Stimulated activated CD8-positive, alpha-beta memory T cell treated with anti-CD3 and anti-CD28 coated beads, Interleukin-15, amount 100 ng/mL, for 48 hours (primary cell): ENCODE results near the gene SLIT3.

Source experiments
- DNase-seq, 2 donors: peaks; one replicate each; pipeline ENCODE4 v3.0.0-alpha.2; 2020; ENCODE audit warnings: low read depth in 2 of 2

The SLIT3 gene

GRCh38 chr5:168931638-168932345, 369.1 kb downstream of the SLIT3 start:
- no peak for DNase-seq

- no peak for DNase-seq
Measured at GRCh38 chr5:168929656-168930055, 371.3 kb downstream of the SLIT3 start.

DNA sequence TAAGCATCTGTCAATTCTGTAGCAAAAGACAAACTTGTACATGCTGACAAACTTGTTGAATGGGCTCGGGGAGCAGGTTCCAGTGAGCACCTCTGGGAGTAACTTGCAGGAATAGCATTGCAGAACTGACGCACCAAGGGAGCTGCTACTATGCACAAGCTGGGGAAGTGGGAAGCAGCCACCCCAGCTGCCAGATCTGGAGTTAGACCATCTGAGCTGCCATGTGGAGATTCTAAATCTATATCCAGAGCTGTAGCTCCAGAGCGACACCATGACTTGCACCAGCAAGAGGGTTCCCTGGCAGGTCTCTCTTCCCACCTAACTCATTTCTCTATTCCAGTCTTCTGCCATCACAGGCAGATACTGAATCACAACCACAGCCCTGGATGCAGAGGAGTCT, 375.8 kb downstream of the SLIT3 start:
- DNase-seq: no peak

- DNase-seq: no peak
Measured at GRCh38 chr5:168921147-168921866, 379.6 kb downstream of the SLIT3 start.

DNA sequence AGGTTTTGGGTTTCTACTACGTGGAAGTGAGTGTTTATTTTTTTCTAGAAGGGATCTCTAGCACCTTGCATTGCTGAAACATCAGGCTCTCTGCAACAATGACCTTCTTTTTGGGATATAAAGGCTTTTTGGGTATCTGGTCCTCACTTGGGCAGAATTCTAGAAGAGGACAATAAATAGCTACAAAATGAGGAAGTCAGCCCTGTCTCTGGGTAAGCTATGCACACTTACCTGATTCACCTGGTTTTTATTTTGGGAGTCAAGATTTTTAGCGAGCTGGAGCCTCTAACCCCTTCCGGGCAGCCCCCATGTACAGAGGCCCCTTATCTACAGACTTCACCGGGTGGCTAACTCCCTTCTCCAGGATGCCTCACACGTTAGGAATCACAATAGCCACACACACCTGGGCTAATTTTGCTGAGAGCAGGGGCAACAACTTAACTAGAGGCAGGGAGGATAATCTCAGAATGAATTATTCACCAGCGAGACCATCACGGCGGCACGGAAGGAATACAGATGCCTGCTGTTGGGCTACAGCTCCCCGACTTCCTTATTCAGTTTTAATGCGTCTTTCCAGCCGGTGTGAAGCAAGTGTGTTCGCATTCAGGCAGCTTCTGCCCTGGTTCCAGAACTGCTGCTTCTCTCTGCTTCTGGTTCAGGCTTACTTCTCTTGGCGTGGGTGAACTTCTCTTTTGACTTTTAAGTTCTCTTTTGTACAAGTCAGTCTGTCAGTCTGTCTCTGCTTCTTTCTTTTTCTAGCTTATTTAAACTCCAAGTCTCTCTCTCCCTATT, 380.7 kb downstream of the SLIT3 start:
- DNase-seq: no peak

- DNase-seq: no peak
Measured at GRCh38 chr5:168917947-168918600, 382.9 kb downstream of the SLIT3 start.

DNA sequence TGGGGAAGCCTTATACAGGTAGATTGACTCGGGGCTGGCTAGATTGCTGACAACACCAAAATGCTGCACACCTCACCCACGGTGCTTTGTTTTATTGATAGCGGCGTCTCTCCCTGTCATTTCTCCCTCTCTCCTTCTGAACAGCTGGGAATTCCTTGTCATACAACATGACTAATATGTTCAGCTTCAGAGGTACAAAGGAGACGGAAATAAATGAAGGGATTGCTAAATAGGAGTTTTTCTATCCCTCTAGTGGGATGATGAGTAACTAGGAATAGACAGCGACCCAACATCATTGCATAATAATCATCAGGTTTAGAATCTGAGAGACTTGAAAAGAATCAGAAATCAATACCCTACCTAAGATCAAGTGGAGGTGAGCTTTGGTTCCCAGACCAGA, 384.1 kb downstream of the SLIT3 start:
- no peak for DNase-seq

GRCh38 chr5:168916266-168916665, 384.7 kb downstream of the SLIT3 start:
- no peak for DNase-seq

- no peak for DNase-seq
Measured at GRCh38 chr5:168914491-168914890, 386.4 kb downstream of the SLIT3 start.

DNA sequence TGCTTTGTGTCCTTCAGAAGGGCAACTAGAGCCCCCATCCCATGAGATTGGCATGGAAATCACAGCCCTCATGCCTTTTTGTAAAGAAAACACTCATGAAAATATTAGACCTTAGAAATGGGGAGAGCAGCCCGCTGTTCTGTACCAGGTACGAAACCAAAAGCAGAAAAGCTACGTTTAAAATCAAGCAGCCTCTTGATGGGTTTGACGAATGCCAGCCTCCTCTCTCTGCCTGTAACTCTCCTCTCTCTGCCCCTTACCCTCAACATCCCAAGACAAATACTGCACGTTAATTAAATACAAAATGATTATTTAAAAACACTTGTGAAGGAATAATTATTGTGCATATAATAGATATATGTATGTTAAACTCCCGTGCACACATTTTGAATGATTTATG, 390.1 kb downstream of the SLIT3 start:
- no peak for DNase-seq

DNA sequence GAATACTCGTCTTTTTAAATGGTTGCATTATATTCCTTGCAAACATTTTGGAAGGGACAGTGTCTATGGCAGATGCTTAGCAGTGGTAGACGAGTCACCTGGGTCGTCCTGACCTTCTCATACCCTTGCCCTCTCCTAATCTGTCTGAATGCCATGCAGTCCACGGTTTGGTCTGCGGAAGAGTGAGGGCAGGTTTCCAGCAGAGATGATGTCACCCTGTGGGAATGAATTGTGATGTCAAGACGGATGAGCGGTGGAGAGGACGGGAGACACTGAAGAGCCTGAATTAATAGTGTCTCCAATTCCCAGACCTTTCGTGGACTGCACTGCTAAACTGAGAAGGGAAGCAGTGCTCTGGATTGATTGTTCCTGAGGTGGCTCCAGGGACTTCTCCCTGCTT, 392.7 kb downstream of the SLIT3 start:
- no peak for DNase-seq

DNA sequence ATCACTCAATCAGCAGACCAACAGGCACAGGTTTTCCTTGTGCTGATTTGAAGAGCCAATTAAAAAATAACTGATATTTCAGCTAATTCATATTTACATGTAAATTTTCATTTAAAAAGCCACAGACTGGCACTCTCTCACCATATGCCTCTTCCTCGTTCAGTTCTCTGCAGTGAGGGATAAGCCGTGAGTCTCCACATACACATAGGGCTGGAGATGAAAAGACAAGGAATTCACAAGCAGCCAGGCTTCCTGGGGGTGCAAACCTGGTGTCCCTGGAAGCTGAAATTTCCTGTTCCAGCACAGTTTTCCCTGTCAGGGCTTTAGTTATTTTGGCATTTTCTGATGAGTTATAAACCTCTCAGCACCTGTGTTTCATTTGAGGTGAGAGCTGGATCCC, 397.9 kb downstream of the SLIT3 start:
- no peak for DNase-seq

DNA sequence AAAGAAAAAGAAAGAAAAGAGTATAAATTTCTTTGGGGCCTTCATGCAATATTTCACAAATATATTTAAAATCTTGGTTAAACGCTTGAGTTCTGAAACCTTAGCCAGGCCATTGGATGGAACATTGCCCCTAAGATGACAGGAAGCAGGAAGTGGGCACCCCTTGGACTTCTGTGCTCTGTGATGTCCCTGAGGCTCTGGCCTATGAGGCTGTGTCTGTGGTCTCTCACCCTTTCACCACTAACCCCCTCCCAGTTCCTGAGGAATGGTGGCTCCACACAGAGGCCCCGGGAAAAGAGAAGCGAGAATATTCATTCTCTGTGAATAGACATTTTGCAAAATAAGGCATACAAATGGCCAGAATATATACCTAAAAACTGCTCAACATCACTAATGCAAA, 401.3 kb downstream of the SLIT3 start:
- DNase-seq: no peak

DNA sequence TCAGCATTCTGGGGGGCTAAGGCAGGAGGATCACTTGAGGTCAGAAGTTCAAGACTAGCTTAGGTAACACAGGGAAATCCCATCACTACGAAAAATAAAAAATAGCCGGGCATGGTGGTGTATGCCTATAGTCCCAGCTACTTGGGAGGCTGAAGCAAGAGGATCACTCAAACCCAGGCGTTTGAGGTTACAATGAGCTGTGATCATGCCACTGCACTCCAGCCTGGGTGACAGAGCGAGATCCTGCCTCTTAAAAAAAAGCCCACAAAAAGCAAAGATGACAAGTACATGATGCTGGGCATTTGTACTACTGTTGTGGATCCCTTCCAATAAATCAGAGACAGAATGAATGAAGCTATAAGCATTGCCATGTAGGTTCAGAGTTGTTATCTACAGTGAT, 401.7 kb downstream of the SLIT3 start:
- DNase-seq: no peak

DNA sequence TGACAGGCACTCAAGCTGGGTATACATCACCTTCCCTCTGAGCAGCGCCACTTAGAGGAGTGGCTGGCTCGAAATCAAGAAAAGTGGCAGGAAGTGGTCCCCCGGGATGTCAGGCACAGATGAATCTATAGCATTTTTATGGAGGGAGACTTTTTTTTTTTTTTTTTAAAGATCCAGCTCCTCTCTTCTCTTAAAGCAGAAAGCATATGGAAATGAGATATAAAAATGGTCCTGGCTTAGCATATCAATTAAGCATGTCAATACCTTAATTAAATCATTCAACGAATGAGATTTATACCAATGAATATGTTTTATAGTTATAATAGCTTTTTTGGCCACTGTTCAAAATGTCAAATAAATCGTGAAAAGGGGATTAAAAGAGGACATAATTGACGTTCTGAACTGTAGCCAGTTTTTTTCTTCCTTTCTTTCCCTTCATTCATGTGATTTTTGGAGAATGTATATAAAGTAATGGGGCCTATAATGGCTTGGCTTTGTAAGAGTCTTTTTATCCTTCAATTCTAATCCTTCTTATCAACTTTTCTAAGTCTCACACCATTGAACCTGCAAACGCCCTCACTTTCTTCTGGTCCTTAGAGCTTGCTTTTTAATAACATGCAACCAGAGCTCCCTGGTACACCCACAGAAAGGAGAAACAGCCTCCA, 402.6 kb downstream of the SLIT3 start:
- no peak for DNase-seq

DNA sequence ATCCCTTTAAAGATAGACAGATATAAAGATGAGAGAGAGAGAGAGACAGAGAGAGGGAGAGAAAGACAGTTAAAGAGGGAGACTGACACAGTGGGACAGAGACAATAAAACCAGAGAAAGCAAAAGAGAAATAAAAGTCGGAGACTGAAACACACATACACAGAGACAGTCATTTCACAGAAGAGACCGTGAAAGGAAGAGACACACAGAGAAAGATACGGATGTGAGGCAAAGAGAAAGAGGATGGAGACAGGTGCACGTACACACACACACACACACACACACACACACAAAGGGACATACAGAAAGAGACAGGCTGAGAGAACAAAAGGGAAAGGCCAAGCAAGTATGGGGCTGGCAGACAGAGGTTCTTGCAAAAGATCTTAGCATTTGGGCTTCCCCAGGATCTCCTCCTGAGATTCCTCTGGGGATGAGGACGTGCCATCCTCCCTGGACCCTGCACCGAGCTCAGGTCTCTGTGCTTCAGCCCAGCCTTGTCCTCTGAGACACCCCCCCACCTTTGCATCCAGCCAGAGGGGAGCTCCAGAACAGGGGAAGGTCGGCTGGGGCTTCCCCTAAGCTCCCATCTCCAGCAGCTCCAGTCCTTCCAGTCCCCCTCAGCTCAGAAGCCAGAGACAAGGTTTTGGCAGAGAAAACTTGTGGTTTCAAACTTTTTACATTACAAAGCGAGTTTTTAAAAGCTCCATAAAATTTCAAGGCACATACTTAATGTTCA, 403.4 kb downstream of the SLIT3 start:
- no peak for DNase-seq

GRCh38 chr5:168895295-168896071, 405.5 kb downstream of the SLIT3 start:
- DNase-seq: no peak

DNA sequence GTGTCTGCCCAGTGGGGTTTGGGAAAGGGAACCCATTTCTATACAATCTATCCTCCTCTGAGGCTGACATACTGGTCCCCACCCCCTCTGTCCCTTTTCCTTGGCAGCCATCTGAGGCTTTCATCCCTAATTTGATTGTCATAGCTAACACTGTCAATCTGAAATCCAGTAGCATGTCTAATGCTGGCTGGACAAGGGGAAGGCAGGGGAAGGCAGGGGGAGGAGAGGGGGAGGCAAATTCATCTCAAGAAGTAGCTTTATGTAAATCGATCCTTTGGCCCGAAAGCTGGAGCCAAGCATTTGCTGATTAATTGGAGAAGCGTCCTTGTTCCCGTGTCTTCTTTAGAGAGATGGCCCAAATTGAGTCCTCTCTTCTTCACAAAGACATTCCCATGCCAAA, 407.7 kb downstream of the SLIT3 start:
- no peak for DNase-seq

GRCh38 chr5:168892618-168893186, 408.2 kb downstream of the SLIT3 start:
- no peak for DNase-seq
